ENCODE data around the gene FAR2.
"Not testable (repeated sequence)": the region's sequence is repeated elsewhere in the genome, so short reads cannot be mapped to it uniquely, and the experiment has no call there.

The FAR2 gene

GRCh38 chr12:29239336-29239735, 90.3 kb downstream of the FAR2 start:
- DNase-seq, result no peak

GRCh38 chr12:29240441-29240840, 91.4 kb downstream of the FAR2 start:
- DNase-seq, result no peak

- peak; percentile 23 for DNase-seq
Measured at GRCh38 chr12:29241821-29242591, 92.9 kb downstream of the FAR2 start.

- DNase-seq, result no peak
Measured at GRCh38 chr12:29242921-29243431, 93.9 kb downstream of the FAR2 start.

- DNase-seq, result no peak
Measured at GRCh38 chr12:29244159-29244765, 95.2 kb downstream of the FAR2 start.

- no peak for DNase-seq
Measured at GRCh38 chr12:29245246-29245645, 96.2 kb downstream of the FAR2 start.

GRCh38 chr12:29249930-29250329, 100.9 kb downstream of the FAR2 start:
- DNase-seq, result no peak

GRCh38 chr12:29253906-29254625, 105.0 kb downstream of the FAR2 start:
- DNase-seq, result no peak

- no peak for DNase-seq
Measured at GRCh38 chr12:29255042-29255441, 106.0 kb downstream of the FAR2 start.

- DNase-seq, result no peak
Measured at GRCh38 chr12:29256598-29256997, 107.5 kb downstream of the FAR2 start.

- DNase-seq, result not testable (repeated sequence)
Measured at GRCh38 chr12:29257687-29258086, 108.6 kb downstream of the FAR2 start.

GRCh38 chr12:29264424-29264823, 115.3 kb downstream of the FAR2 start:
- no peak for DNase-seq

GRCh38 chr12:29269706-29270408, 120.8 kb downstream of the FAR2 start:
- no peak for DNase-seq

- no peak for DNase-seq
Measured at GRCh38 chr12:29270446-29270845, 121.4 kb downstream of the FAR2 start.

GRCh38 chr12:29273178-29273843, 124.2 kb downstream of the FAR2 start:
- DNase-seq, result no peak

- no peak for DNase-seq
Measured at GRCh38 chr12:29275834-29276233, 126.8 kb downstream of the FAR2 start.

- DNase-seq, result no peak
Measured at GRCh38 chr12:29277231-29277630, 128.2 kb downstream of the FAR2 start.

GRCh38 chr12:29278673-29279420, 129.8 kb downstream of the FAR2 start:
- no peak for DNase-seq

- no peak for DNase-seq
Measured at GRCh38 chr12:29281371-29282005, 132.4 kb downstream of the FAR2 start.

GRCh38 chr12:29282031-29282816, 133.1 kb downstream of the FAR2 start:
- no peak for DNase-seq
